ENCODE results near the gene USE1.

DNA sequence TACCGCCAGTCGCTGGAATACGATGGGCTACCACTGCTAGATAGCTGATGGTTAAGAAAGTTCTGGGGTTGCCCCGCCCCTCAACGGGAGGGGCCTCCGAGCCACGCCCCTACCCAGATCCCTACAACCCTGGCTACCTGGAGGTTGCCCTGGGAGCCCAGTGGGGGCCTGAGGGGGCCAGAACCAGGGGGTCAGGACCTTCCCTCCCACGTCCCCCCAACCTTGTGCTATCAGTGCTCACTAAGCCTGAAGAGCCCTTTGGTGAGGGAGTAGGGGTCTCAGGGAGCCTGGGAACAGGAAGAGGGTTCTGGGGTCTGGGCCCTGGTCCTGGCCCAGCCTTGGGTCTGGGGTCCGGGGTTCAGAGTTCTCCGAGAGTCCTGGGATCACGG lies 19.7 kb downstream of the USE1 start:
- TF ChIP-seq, protein P1, sequence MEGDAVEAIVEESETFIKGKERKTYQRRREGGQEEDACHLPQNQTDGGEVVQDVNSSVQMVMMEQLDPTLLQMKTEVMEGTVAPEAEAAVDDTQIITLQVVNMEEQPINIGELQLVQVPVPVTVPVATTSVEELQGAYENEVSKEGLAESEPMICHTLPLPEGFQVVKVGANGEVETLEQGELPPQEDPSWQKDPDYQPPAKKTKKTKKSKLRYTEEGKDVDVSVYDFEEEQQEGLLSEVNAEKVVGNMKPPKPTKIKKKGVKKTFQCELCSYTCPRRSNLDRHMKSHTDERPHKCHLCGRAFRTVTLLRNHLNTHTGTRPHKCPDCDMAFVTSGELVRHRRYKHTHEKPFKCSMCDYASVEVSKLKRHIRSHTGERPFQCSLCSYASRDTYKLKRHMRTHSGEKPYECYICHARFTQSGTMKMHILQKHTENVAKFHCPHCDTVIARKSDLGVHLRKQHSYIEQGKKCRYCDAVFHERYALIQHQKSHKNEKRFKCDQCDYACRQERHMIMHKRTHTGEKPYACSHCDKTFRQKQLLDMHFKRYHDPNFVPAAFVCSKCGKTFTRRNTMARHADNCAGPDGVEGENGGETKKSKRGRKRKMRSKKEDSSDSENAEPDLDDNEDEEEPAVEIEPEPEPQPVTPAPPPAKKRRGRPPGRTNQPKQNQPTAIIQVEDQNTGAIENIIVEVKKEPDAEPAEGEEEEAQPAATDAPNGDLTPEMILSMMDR (IDR thresholded peaks at IDR 0.05; ENCODE audit: insufficient read depth, low read length, poor library complexity, severe bottlenecking): no peak
- no peak for TF ChIP-seq EZH2phosphoT487 (conservative IDR thresholded peaks at IDR 0.05; ENCODE audit: low read length)
